GM18505 (cell line): ENCODE measurements around the gene TNFRSF6B.

ENCODE experiments used
- ATAC-seq: cut with Tn5 transposase; IDR thresholded peaks from one replicate; pipeline ENCODE4 v1.9.1; 2021; ENCODE audit not compliant: unreplicated experiment
- POLR2A ChIP-seq: IDR thresholded peaks from 4 replicates; pipeline ENCODE4 v1.6.1; 2011; ENCODE audit warnings: borderline replicate concordance; ENCODE audit not compliant: insufficient read depth, insufficient read length; ENCODE audit errors: extremely low read depth

Gene TNFRSF6B

DNA sequence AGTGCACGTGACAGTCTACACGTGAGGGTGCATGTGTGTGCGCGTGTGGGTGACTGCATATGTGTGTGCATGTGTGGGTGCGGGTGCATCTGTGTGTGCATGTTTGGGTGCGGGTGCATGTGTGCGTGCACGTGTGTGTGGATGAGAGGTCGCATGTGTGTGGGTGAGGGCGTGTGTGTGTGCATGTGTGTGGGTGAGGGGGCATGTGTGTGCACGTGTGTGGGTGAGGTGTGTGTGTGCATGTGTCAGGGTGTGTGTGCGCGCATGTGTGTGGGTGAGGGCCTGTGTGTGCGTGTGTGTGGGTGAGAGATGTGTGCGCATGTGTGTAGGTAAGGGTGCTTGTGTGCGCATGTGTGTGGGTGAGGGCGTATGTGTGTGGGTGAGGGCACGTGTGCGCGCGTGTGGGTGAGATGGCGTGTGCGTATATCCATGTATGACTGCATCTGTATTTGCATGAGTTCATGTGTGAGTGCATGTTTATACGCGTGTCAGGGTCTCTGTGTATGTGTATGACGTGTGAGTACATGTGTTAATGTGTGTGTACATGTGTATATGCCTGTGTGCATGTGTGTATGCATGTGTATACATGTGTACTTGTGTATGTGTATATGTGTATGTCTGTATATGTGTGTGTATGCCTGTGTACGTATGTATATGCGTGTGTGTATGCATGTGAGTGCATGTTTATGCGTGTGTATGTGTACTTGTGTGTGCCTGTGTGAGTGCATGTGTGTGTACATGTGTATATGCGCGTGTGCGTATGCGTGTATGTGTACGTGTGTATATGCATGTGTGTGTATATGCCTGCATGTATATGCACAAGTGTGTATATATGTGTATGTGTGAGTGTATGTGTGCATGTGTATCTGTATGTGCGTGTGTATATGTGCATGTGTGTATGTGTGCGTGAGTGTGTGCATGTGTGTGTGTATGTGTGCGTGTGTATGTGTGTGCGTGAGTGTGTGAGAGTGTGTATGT lies 36.0 kb downstream of the TNFRSF6B start:
- ATAC-seq: no peak
- no peak for TF ChIP-seq POLR2A

DNA sequence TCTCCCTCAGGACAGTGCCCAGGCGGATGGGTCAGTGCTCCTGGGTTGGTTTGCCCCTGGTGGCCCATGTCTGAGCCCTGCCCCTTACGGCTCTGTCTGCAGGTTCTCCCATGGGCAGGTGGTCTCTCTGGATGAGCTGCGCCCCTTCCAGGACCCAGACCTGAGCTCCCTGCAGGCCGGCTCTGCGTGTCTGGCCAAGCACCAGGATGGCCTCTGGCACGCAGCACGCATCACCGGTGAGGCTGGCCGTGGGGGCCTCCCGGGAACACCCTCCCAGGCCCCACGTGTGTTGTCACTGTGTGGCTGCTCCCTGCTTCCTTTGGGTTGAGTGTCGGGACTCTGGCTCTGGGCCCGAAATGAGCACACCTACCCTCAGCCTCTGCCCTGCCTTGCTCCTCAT lies 36.7 kb downstream of the TNFRSF6B start:
- no peak for TF ChIP-seq POLR2A
- no peak for ATAC-seq

DNA sequence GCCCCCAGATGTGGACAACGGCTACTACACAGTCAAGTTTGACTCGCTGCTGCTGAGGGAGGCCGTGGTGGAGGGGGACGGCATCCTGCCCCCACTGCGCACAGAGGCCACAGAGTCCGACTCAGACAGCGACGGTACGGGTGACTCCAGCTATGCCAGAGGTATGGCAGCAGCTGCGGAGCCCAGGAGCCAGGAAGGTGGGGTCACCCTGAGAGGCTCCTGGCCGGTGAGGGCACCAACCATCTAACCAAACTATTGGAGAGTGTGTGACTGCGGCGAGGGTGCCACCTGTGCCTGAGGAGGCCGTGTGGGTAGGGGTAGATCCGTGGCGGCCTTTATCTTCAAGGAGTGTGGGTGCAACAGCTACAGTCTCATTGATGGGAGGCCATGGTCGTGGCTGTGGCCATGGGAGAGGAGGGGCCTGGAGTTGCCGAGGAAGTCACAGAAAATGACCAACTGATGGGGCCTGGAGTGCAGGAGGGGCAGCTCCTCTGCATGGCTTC lies 37.2 kb downstream of the TNFRSF6B start:
- TF ChIP-seq POLR2A: no peak
- no peak for ATAC-seq

DNA sequence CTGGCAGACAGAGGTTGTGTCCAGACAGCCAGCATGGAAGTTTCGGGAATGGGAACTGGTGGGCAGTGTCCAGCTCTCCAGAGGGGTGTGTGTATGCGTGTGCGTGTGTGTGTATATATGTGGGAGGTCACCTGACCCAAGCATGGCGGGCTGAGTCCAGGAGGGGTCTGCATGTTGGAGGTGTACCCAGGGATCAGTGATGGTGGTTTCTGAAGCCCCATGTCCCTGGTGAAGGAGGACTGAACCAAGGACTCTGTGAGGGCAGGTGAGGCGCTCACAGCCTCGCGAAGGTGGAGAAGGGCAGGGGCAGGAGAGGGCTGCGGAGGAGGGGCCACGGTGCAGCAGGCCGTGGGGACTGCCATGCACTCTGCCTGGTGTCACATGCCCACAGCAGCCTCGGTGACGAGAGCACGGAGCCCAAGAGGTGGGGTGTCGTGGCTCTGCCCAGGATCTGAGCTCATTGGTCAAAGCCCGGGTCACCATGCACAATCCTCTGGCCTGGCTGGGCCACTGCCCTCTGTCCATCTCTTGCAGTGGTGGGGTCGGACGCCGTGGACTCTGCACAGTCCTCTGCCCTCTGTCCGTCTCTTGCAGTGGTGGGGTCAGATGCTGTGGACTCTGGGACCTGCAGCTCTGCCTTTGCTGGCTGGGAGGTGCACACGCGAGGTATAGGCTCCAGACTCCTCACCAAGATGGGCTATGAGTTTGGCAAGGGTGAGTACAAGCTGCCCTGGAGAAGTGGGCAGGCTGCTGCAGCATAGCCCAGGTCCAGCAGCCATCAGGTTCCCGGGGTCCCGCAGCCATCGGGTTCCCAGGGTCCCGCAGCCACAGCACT lies 37.9 kb downstream of the TNFRSF6B start:
- no peak for ATAC-seq
- TF ChIP-seq POLR2A: no peak

DNA sequence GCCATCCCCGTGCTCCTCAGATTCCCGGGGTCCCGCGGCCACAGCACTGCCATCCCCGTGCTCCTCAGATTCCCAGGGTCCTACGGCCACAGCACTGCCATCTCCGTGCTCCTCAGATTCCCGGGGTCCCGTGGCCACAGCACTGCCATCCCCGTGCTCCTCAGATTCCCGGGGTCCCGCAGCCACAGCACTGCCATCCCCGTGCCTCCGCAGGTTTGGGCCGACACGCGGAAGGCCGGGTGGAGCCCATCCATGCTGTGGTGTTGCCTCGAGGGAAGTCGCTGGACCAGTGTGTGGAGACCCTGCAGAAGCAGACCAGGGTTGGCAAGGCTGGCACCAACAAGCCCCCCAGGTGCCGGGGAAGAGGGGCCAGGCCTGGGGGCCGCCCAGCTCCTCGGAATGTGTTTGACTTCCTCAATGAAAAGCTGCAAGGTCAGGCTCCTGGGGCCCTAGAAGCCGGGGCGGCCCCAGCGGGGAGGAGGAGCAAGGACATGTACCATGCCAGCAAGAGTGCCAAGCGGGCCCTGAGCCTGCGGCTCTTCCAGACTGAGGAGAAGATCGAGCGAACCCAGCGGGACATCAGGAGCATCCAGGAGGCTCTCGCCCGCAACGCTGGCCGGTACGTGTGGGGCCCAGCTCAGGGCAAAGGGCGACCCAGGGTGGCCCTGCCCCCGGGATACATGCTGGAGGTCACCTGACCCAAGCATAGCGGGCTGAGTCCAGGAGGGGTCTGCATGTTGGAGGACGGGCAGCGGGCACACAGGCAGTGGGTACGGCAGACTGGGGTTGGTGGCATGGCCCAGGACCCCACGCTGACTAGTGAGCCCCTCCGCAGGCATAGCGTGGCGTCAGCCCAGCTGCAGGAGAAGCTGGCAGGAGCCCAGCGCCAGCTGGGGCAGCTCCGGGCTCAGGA lies 38.8 kb downstream of the TNFRSF6B start:
- no peak for ATAC-seq
- no peak for TF ChIP-seq POLR2A

DNA sequence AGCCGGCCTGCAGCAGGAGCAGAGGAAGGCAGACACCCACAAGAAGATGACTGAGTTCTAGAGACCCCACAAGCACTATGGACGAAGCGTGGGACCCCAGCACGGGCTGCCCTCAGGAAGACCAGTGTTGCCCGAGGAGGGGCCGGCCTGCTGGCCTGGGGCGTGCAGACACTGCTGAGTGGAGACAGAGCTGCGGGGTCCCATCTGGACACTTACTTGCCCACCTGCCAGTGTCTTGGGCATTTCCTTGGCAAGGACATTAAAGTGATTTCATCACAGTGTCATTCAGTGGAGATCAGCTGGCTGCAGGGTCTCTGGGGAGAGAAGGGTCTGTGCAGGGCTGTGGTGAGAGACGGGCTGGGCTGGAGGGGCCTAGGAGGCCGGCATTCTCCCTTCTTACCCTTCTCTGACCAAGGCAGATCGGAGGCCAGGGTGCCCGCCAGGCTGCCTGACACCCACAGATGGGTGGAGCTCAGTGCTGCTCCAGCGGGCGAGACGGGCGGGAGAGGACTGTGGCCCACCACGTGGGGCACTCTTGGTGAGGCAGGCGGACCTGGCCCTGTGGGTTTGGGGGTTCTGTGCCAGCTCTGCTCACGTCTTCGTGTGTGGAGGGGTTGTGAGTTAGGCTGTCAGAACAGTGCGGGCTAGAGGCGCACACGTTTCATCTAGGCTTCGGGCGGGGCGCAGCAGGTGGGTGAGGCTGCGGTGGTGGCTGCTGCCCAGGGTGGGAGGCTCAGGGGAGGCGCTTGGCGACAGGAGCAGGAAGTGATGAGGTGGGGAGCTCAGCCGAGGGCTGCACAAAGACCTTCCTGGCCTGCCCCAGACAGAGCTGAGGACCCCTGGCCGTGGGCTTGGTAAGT lies 39.6 kb downstream of the TNFRSF6B start, which contains the start of gene LIME1:
TSS of gene LIME1 (plus strand) at position 806 of the 860 bp plus-strand sequence. CDS start 886 bp downstream, outside the sequence.
- peak; percentile 42 for TF ChIP-seq POLR2A
- ATAC-seq: no peak

DNA sequence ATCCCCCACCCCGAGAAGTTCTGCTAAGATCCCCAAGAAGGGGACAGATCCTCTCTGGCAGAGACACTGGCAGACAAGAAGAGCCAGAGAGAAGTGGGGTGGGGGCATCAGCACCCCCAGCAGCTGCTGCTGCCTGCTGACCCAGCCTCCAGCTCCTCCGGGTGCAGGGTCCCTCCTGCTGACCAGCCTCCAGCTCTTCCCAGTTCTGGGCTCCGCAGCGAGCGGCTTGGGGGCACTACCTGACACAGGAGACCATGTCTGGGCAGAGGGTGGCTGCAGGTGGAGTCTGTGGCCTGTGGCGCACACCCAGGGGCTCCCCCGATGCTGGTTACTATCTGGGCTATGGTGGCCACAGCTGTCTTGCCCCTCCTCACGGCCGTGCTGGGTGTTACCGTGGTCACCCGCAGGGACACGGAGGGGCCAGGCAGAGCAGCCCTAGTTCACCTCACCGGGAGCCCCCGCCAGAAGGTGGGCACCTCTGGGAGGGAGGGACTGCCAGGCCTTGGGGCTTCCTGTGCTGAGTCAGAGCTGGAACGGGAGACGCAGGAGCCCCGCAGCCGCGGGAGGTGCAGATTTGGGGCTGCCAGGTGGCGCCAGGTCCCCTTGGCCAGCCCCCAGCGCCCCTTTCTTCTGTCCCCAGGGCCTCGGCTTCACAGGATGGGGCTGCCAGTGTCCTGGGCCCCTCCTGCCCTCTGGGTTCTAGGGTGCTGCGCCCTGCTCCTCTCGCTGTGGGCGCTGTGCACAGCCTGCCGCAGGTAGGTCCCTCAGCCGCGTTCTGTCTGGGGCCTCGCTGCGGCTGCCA lies 40.6 kb downstream of the TNFRSF6B start:
- no peak for ATAC-seq

DNA sequence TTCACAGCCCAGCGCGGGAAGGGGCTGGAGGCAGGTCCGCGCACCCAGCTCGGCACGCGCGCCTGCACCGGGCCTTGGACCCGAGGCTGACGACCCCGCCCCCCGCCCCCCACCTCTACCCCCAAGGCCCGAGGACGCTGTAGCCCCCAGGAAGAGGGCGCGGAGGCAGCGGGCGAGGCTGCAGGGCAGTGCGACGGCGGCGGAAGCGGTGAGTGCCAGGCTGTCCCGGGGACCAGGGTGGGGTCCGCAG lies 41.2 kb downstream of the TNFRSF6B start:
- no peak for TF ChIP-seq POLR2A
- ATAC-seq: no peak

More for the DNA sequence above, 40.6 kb downstream of the TNFRSF6B start:
- peak; percentile 10 for TF ChIP-seq POLR2A

DNA sequence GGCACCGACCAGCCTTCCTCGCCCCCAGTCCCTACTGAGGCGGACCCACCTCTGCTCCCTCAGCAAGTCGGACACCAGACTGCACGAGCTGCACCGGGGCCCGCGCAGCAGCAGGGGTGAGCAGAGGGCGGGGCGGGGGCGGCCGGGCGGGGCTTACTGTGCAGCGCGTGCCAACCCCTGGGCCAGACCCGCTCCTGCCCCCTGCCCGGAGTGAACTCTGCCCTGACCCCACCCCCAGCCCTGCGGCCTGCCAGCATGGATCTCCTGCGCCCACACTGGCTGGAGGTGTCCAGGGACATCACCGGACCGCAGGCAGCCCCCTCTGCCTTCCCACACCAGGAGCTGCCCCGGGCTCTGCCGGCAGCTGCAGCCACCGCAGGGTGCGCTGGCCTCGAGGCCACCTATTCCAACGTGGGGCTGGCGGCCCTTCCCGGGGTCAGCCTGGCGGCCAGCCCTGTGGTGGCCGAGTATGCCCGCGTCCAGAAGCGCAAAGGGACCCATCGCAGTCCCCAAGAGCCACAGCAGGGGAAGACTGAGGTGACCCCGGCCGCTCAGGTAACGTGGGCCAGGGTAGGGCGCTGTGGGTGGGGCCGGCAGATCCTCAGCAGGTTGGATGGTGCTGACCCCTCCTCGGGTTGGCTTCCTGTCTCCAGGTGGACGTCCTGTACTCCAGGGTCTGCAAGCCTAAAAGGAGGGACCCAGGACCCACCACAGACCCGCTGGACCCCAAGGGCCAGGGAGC lies 41.7 kb downstream of the TNFRSF6B start:
- TF ChIP-seq POLR2A: peak; percentile 44
- no peak for ATAC-seq

DNA sequence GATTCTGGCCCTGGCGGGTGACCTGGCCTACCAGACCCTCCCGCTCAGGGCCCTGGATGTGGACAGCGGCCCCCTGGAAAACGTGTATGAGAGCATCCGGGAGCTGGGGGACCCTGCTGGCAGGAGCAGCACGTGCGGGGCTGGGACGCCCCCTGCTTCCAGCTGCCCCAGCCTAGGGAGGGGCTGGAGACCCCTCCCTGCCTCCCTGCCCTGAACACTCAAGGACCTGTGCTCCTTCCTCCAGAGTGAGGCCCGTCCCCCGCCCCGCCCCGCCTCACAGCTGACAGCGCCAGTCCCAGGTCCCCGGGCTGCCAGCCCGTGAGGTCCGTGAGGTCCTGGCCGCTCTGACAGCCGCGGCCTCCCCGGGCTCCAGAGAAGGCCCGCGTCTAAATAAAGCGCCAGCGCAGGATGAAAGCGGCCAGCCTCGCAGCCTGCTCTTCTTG lies 42.3 kb downstream of the TNFRSF6B start:
- ATAC-seq: no peak
- no peak for TF ChIP-seq POLR2A
